Lung (tissue), 12 donors: Measurements from ENCODE around the gene CFB. TPM values are rescaled to one million over a fixed set of nuclear protein-coding genes. Genes with fewer than 3 reads are reported as not detected.
A peak's percentile ranks its signal among the peaks of the same experiment; 100 is the strongest.

ENCODE experiments used
- ATAC-seq: fragments of 200-7000 bp; cut with Tn5 transposase; one replicate; pipeline ENCODE4 v1.9.1; 2020; ENCODE audit warnings: moderate number of reproducible peaks; ENCODE audit not compliant: insufficient read depth, low FRiP score
- DNase-seq, 3 donors: peaks; one replicate each; pipeline ENCODE4 v3.0.0-alpha.2; 2013 to 2017
- H3K27ac ChIP-seq, 2 donors: one replicate each; pipeline ENCODE4 v1.5.1; 2013; ENCODE audit warnings: mild to moderate bottlenecking in 2 of 2, moderate library complexity in 2 of 2, control low read depth in 1 of 2, inconsistent platforms in 1 of 2, low read depth in 1 of 2, low read length in 1 of 2
- H3K27me3 ChIP-seq, 3 donors: one replicate each; pipeline ENCODE4 v1.5.1; 2013; ENCODE audit warnings: low read length in 2 of 3; ENCODE audit not compliant: control insufficient read depth in 3 of 3, insufficient read depth in 3 of 3
- H3K36me3 ChIP-seq, 4 donors: one replicate each; pipeline ENCODE4 v1.5.1; 2013; ENCODE audit warnings: low read length in 4 of 4, mild to moderate bottlenecking in 1 of 4, moderate library complexity in 1 of 4; ENCODE audit not compliant: control insufficient read depth in 4 of 4, insufficient read depth in 4 of 4
- H3K4me1 ChIP-seq, 5 donors: one replicate each; pipeline ENCODE4 v1.5.1; 2013; ENCODE audit warnings: low read length in 5 of 5, mild to moderate bottlenecking in 2 of 5, moderate library complexity in 1 of 5; ENCODE audit not compliant: control insufficient read depth in 5 of 5, insufficient read depth in 5 of 5
- H3K4me3 ChIP-seq: one replicate; pipeline ENCODE4 v1.5.1; 2013; ENCODE audit warnings: mild to moderate bottlenecking, control low read depth, moderate library complexity
- H3K9ac ChIP-seq, 2 donors: one replicate each; pipeline ENCODE4 v1.5.1; 2013; ENCODE audit warnings: low read length in 2 of 2, control low read depth in 1 of 2; ENCODE audit not compliant: insufficient read depth in 1 of 2
- H3K9me3 ChIP-seq, 4 donors: one replicate each; pipeline ENCODE4 v1.5.1; 2013; ENCODE audit warnings: low read length in 3 of 4, mild to moderate bottlenecking in 1 of 4, moderate library complexity in 1 of 4; ENCODE audit not compliant: control insufficient read depth in 4 of 4, insufficient read depth in 3 of 4
- WGBS, 2 donors: extraction: QIAGEN DNeasy Blood & Tissue Kit; methylation state at CpG; one replicate each; pipeline ENCODE4 v1.1.7; 2013; 5-methylcytosine and 5-hydroxymethylcytosine counted together
- polyA plus RNA-seq, 2 donors: library from polyadenylated mRNA; stranded (reverse); fragments of 200-250 nt; gene quantifications; one replicate each; pipeline ENCODE4 v1.2.1, GENCODE V29; 2013
- total RNA-seq, 2 donors: library from RNA; depleted of rRNA in 1 of 2; stranded (reverse); fragments of >200 nt in 1 of 2; gene quantifications; one replicate each; pipeline ENCODE4 v1.2.1, GENCODE V29; 2014 to 2021
- TF ChIP-seq, protein P1 (sequence below): IDR thresholded peaks from 2 replicates; pipeline ENCODE4 v1.5.1; 2012; ENCODE audit warnings: mild to moderate bottlenecking; ENCODE audit errors: control extremely low read depth, extremely low read depth
- donor health status: control.
- donor health status: control.
- donor health status: Bipolar disorder and iron deficiency.
- donor health status: healthy.
- donor health status: DM: yes; HTN: yes; CAD: no.

The CFB gene
- total and polyA plus RNA-seq, 4 donors = 173 to 297 (median 234) TPM

- Histone ChIP-seq H3K9me3 (no peaks in the 10 kb centered on the region), H3K27me3 (no peaks in the 10 kb centered on the region), H3K27ac (peak overlapping the region in 1 of 2 donors; percentile 2), H3K36me3 (no peaks in the 10 kb centered on the region), H3K4me3 (no peak overlapping the region), H3K9ac (no peak overlapping the region), H3K4me1 (peaks cover 0 to 8% (median 0%) of the 10 kb centered on the region in 5 donors)
- WGBS, 2 donors = 19 to 27% methylated on average over 2 of the region's 2 CpGs
- TF ChIP-seq, protein P1, sequence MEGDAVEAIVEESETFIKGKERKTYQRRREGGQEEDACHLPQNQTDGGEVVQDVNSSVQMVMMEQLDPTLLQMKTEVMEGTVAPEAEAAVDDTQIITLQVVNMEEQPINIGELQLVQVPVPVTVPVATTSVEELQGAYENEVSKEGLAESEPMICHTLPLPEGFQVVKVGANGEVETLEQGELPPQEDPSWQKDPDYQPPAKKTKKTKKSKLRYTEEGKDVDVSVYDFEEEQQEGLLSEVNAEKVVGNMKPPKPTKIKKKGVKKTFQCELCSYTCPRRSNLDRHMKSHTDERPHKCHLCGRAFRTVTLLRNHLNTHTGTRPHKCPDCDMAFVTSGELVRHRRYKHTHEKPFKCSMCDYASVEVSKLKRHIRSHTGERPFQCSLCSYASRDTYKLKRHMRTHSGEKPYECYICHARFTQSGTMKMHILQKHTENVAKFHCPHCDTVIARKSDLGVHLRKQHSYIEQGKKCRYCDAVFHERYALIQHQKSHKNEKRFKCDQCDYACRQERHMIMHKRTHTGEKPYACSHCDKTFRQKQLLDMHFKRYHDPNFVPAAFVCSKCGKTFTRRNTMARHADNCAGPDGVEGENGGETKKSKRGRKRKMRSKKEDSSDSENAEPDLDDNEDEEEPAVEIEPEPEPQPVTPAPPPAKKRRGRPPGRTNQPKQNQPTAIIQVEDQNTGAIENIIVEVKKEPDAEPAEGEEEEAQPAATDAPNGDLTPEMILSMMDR = no peak
- peak in 2 of 3 donors; percentile 21 to 61 for DNase-seq
- peak; percentile 47 for ATAC-seq
Measured at GRCh38 chr6:31920811-31921210, 25.1 kb upstream of the CFB start.

GRCh38 chr6:31922942-31923341 lies 23.0 kb upstream of the CFB start:
- H3K4me1 ChIP-seq = peaks cover 0 to 8% (median 0%) of the 10 kb centered on the region in 5 donors
- 14 to 22% methylated on average over 5 of the region's 5 CpGs for WGBS, 2 donors
- no peak overlapping the region for H3K27ac ChIP-seq
- no peaks in the 10 kb centered on the region for H3K9me3 ChIP-seq
- no peak for DNase-seq
- H3K9ac ChIP-seq = no peak overlapping the region
- H3K36me3 ChIP-seq = no peaks in the 10 kb centered on the region
- ATAC-seq = no peak
- H3K4me3 ChIP-seq = no peak overlapping the region
- no peaks in the 10 kb centered on the region for H3K27me3 ChIP-seq
- TF ChIP-seq, protein P1 = no peak

DNA sequence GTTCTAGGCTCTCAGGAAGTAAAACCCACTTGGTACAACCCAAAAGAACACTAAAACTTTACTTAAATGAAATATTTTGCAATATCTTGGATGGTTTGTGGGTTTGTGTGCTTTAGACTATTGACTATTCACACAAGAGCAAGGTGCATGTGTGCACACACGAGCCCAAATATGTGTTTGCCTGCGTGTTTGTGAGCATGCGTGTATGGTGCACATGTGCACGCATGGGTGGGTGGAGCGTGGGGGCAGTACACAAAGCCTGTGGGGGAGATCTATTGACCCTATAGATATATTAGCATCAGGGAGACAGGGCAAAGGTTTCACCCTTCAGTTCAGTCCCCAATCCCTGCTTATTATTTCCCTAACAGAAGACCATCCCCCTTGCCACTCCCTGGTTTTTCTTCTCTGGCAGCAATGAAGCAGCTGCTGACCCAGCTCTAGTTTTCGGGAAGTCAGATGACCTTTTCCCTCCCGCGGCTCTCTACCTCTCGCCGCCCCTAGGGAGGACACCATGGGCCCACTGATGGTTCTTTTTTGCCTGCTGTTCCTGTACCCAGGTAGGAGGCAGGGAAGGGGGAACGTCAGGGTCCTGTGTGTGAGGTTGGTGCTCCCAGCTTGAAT lies 18.5 kb upstream of the CFB start, which contains the start of gene C2:
Gene C2 (plus strand): TSS at position 476 of the 621 bp plus-strand sequence. CDS start 36 bp downstream, at position 512.
- no peaks in the 10 kb centered on the region for H3K36me3 ChIP-seq
- no peaks in the 10 kb centered on the region for H3K27me3 ChIP-seq
- ATAC-seq (peak; percentile 56), DNase-seq (no peak)
- TF ChIP-seq, protein P1 = no peak
- 58 to 73% methylated on average over 11 of the region's 11 CpGs for WGBS, 2 donors
- H3K4me1 ChIP-seq = no peaks in the 10 kb centered on the region
- no peak within 1 kb of the TSS for H3K9ac ChIP-seq
- peak within 1 kb of the TSS; percentile 29 for H3K4me3 ChIP-seq
- peak within 1 kb of the TSS in 1 of 2 donors; percentile 81 for H3K27ac ChIP-seq
- no peaks in the 10 kb centered on the region for H3K9me3 ChIP-seq
